HEK293 (cell line): ENCODE data around the gene TEX36.
"Not testable (repeated sequence)": the region's sequence is repeated elsewhere in the genome, so short reads cannot be mapped to it uniquely, and the experiment has no call there.

Experiments
- CTCF ChIP-seq: fragments of 450-650 bp; formaldehyde crosslinking; IDR thresholded peaks from 2 replicates; pipeline ENCODE4 v1.5.1; 2016; ENCODE audit warnings: missing biosample characterization, missing genetic modification characterization
- KLF10 ChIP-seq: fragments of 450-650 bp; IDR thresholded peaks from 2 replicates; pipeline ENCODE4 v1.5.1; 2018; ENCODE audit warnings: missing biosample characterization, mild to moderate bottlenecking, missing genetic modification characterization
- ZNF274 ChIP-seq, 2 experiments: fragments of 200-500 bp in 1 of 2; fragments of 450-650 bp in 1 of 2; sonication (Bioruptor generic) in 1 of 2; formaldehyde crosslinking in 1 of 2; IDR thresholded peaks; 2 replicates each; pipeline versions ENCODE4 v1.5.1 to v1.6.1; 2014 to 2016; ENCODE audit warnings: borderline replicate concordance in 1 of 2, inconsistent platforms in 1 of 2, low read length in 1 of 2, missing biosample characterization in 1 of 2, missing genetic modification characterization in 1 of 2
- TF ChIP-seq, protein P1 (sequence below): sonication (generic); formaldehyde crosslinking; IDR thresholded peaks from 2 replicates; pipeline ENCODE4 v1.8.1; 2022; ENCODE audit warnings: mild to moderate bottlenecking, moderate library complexity, missing genetic modification reagents

GRCh38 chr10:125613062-125613461 is 69.9 kb downstream of the TEX36 start:
- not testable (repeated sequence) for TF ChIP-seq ZNF274 (IDR thresholded peaks at IDR 0.05; ENCODE audit: low read length); ZNF274 (tag by site-specific recombination; IDR thresholded peaks at IDR 0.05; ENCODE audit: borderline replicate concordance); CTCF (tag by site-specific recombination); KLF10 (tag by site-specific recombination)
- TF ChIP-seq, protein P1, sequence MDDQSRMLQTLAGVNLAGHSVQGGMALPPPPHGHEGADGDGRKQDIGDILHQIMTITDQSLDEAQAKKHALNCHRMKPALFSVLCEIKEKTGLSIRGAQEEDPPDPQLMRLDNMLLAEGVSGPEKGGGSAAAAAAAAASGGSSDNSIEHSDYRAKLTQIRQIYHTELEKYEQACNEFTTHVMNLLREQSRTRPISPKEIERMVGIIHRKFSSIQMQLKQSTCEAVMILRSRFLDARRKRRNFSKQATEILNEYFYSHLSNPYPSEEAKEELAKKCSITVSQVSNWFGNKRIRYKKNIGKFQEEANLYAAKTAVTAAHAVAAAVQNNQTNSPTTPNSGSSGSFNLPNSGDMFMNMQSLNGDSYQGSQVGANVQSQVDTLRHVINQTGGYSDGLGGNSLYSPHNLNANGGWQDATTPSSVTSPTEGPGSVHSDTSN (CRISPR knock-in tag), result not testable (repeated sequence)
